ENCODE results near the gene ATP6V1B1.

DNA sequence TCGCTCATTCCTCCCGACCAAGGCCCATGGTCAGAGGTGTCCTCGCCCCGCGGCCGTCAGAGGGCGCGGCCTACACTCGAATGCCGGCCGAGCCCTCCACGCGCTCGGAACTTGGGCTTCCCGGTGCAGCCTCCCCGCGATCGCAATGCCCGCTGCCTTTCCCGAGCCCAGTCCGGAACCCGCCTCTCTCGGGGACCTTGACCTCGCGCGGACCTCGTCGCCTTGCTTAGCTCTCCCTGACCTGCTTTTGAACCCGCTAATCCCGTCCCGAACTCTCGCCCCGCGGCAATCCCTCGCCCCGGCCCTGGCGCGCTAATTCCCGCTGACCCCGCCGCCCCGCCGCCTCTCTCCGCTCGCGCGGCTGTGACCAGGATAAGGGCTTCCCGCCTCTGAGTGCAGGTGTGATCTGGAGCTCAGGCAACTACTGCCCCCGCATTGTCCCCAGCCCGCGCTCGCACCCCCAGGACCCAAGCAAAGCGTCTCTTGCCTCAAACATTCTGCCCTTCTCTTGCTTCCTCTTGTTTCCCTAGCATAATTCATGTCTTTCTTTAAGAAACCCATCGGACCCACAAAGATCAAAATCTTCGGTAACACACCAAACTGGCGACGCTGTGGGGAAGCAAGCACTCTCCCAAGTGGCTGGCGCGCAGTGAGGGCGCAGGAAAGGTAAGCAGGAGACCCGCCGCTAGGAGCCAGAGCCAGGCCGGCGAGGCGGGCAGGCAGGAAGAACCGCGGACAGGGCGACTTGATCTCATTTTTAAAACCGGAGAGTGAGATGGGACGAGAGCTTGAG, 46.6 kb upstream of the ATP6V1B1 start:
- TF ChIP-seq EP300 (IDR thresholded peaks at IDR 0.05) (no peak), CTCF (IDR thresholded peaks at IDR 0.05) (no peak)

All from tibial nerve (tissue), 4 donors.